IMR-90 (cell line): ENCODE data around the gene FOXO1. TPM values are rescaled to one million over a fixed set of nuclear protein-coding genes. Genes with fewer than 3 reads are reported as not detected.

Experiments used
- ATAC-seq: fragments of 200-7000 bp; cut with Tn5 transposase; 2 replicates; pipeline ENCODE4 v1.9.1; 2020; ENCODE audit warnings: low read depth, mild to moderate bottlenecking, moderate library complexity
- BruUV-seq: library from RNA; stranded (reverse); fragments of 400-500 nt; replicated peaks from 2 replicates; lab custom pipeline; 2021; lab: Mats Ljungman, UMichigan
- CTCF ChIA-PET: fragments of 300-600 bp; formaldehyde crosslinking; extraction: SDS; loops from one replicate; lab custom pipeline; 2021; ENCODE audit warnings: antibody characterized with exemption; lab: Yijun Ruan, JAX
- POLR2A ChIA-PET: fragments of 300-600 bp; sonication (Branson Sonifier 250); formaldehyde crosslinking; loops from one replicate; lab custom pipeline; 2022; ENCODE audit warnings: antibody characterized with exemption; ENCODE audit not compliant: unreplicated experiment; lab: Charles Lee
- DNase-seq: peaks from one replicate; pipeline ENCODE4 v3.0.0; 2013
- H2AFZ ChIP-seq: replicated peaks from 2 replicates; pipeline ENCODE3; 2013; ENCODE audit warnings: low read length, mild to moderate bottlenecking; ENCODE audit not compliant: poor library complexity
- H2AK5ac ChIP-seq: 2 replicates; pipeline ENCODE4 v1.6.1; 2013; ENCODE audit warnings: low read depth, low read length, inconsistent platforms
- H2AK9ac ChIP-seq: replicated peaks from 2 replicates; pipeline ENCODE3; 2013; ENCODE audit warnings: mild to moderate bottlenecking, low read depth, low read length, moderate library complexity; ENCODE audit not compliant: poor library complexity
- H2BK120ac ChIP-seq: 2 replicates; pipeline ENCODE4 v1.6.1; 2013; ENCODE audit warnings: low read depth, low read length, inconsistent platforms
- H2BK15ac ChIP-seq: 3 replicates; pipeline ENCODE4 v1.6.1; 2013; ENCODE audit warnings: low read depth, low read length, inconsistent platforms
- H2BK20ac ChIP-seq: 2 replicates; pipeline ENCODE4 v1.6.1; 2013; ENCODE audit warnings: low read depth, mild to moderate bottlenecking, inconsistent platforms, low read length, moderate library complexity
- H2BK5ac ChIP-seq: 2 replicates; pipeline ENCODE4 v1.6.1; 2013; ENCODE audit warnings: mild to moderate bottlenecking, low read depth, low read length, inconsistent platforms; ENCODE audit not compliant: poor library complexity, severe bottlenecking
- H3K14ac ChIP-seq: replicated peaks from 2 replicates; pipeline ENCODE4 v1.6.1; 2013; ENCODE audit warnings: low read depth, low read length, inconsistent platforms
- H3K18ac ChIP-seq: 2 replicates; pipeline ENCODE4 v1.6.1; 2013; ENCODE audit warnings: low read depth, low read length, control low read depth
- H3K23ac ChIP-seq: 2 replicates; pipeline ENCODE4 v1.6.1; 2013; ENCODE audit warnings: low read depth, low read length, inconsistent platforms
- H3K27ac ChIP-seq: 2 replicates; pipeline ENCODE4 v1.5.1; 2013; ENCODE audit warnings: mild to moderate bottlenecking, control low read depth, low read length; ENCODE audit not compliant: insufficient read depth
- H3K27me3 ChIP-seq: 2 replicates; pipeline ENCODE4 v1.6.1; 2013; ENCODE audit warnings: low read length; ENCODE audit not compliant: control insufficient read depth, insufficient read depth
- H3K36me3 ChIP-seq: 2 replicates; pipeline ENCODE4 v1.6.1; 2013; ENCODE audit warnings: low read length, mixed read lengths; ENCODE audit not compliant: control insufficient read depth, insufficient read depth
- H3K4ac ChIP-seq: 2 replicates; pipeline ENCODE4 v1.6.1; 2013; ENCODE audit warnings: low read depth, low read length, inconsistent platforms
- H3K4me1 ChIP-seq: 2 replicates; pipeline ENCODE4 v1.6.1; 2013; ENCODE audit warnings: low read length, mixed read lengths; ENCODE audit not compliant: control insufficient read depth, insufficient read depth
- H3K4me2 ChIP-seq: 2 replicates; pipeline ENCODE4 v1.6.1; 2013; ENCODE audit warnings: low read depth, mild to moderate bottlenecking, control low read depth, low read length, moderate library complexity
- H3K4me3 ChIP-seq: 2 replicates; pipeline ENCODE4 v1.5.1; 2013; ENCODE audit warnings: low read depth, mild to moderate bottlenecking, control low read depth, low read length, moderate library complexity; ENCODE audit not compliant: insufficient read depth
- H3K56ac ChIP-seq: 2 replicates; pipeline ENCODE4 v1.6.1; 2013; ENCODE audit warnings: low read length, inconsistent platforms; ENCODE audit not compliant: insufficient read depth; ENCODE audit errors: extremely low read depth
- H3K79me1 ChIP-seq, 2 experiments: 2 replicates each; pipeline ENCODE4 v1.6.1; 2013; ENCODE audit warnings: low read length in 2 of 2, inconsistent platforms in 1 of 2, low read depth in 1 of 2
- H3K9ac ChIP-seq: 2 replicates; pipeline ENCODE4 v1.6.1; 2013; ENCODE audit warnings: low read depth, low read length, control low read depth
- H3K9me1 ChIP-seq: 2 replicates; pipeline ENCODE4 v1.6.1; 2013; ENCODE audit warnings: low read length, inconsistent platforms; ENCODE audit not compliant: insufficient read depth
- H3K9me3 ChIP-seq: 2 replicates; pipeline ENCODE4 v1.6.1; 2013; ENCODE audit warnings: low read length; ENCODE audit not compliant: control insufficient read depth, insufficient read depth
- H4K20me1 ChIP-seq: 2 replicates; pipeline ENCODE4 v1.6.1; 2013; ENCODE audit warnings: low read length, inconsistent platforms; ENCODE audit not compliant: insufficient read depth
- H4K5ac ChIP-seq: 2 replicates; pipeline ENCODE4 v1.6.1; 2013; ENCODE audit warnings: mild to moderate bottlenecking, low read depth, low read length, control low read depth
- H4K8ac ChIP-seq, 2 experiments: 2 replicates each; pipeline ENCODE4 v1.6.1; 2013; ENCODE audit warnings: low read depth in 2 of 2, low read length in 2 of 2, control low read depth in 1 of 2, inconsistent platforms in 1 of 2
- H4K91ac ChIP-seq: 2 replicates; pipeline ENCODE4 v1.6.1; 2013; ENCODE audit warnings: low read depth, low read length, inconsistent platforms; ENCODE audit not compliant: insufficient read depth
- BHLHE40 ChIP-seq: fragments of 150-350 bp; IDR thresholded peaks from 2 replicates; pipeline ENCODE4 v1.6.1; 2016; ENCODE audit warnings: mild to moderate bottlenecking, low read depth, low read length
- CEBPB ChIP-seq: IDR thresholded peaks from 2 replicates; pipeline ENCODE4 v1.6.1; 2012; ENCODE audit warnings: low read depth, low read length, improper control_type of control experiment
- CHD1 ChIP-seq: IDR thresholded peaks from 2 replicates; pipeline ENCODE4 v1.6.1; 2012; ENCODE audit warnings: low read depth, low read length, improper control_type of control experiment
- FOS ChIP-seq: fragments of 150-350 bp; IDR thresholded peaks from 2 replicates; pipeline ENCODE4 v1.6.1; 2016; ENCODE audit warnings: low read depth, low read length
- MAZ ChIP-seq: IDR thresholded peaks from 2 replicates; pipeline ENCODE4 v1.6.1; 2012; ENCODE audit warnings: low read depth, mild to moderate bottlenecking, low read length, improper control_type of control experiment, moderate library complexity, borderline replicate concordance
- MXI1 ChIP-seq: IDR thresholded peaks from 2 replicates; pipeline ENCODE4 v1.6.1; 2012; ENCODE audit warnings: low read depth, mild to moderate bottlenecking, low read length, moderate library complexity, borderline replicate concordance
- NFE2L2 ChIP-seq: fragments of 150-350 bp; IDR thresholded peaks from 2 replicates; pipeline ENCODE4 v1.6.1; 2016; ENCODE audit warnings: low read depth, mild to moderate bottlenecking, low read length
- POLR2A ChIP-seq: IDR thresholded peaks from 2 replicates; pipeline ENCODE4 v1.6.1; 2012; ENCODE audit warnings: mild to moderate bottlenecking, low read depth, low read length
- RAD21 ChIP-seq: IDR thresholded peaks from 2 replicates; pipeline ENCODE4 v1.6.1; 2012; ENCODE audit warnings: low read length, improper control_type of control experiment
- RCOR1 ChIP-seq: IDR thresholded peaks from 2 replicates; pipeline ENCODE4 v1.6.1; 2012; ENCODE audit warnings: mild to moderate bottlenecking, low read length, improper control_type of control experiment; ENCODE audit not compliant: insufficient replicate concordance
- RFX5 ChIP-seq: IDR thresholded peaks from 2 replicates; pipeline ENCODE4 v1.8.0; 2012; ENCODE audit warnings: low read depth, mild to moderate bottlenecking, low read length, moderate library complexity
- SMC3 ChIP-seq: fragments of 150-350 bp; IDR thresholded peaks from 2 replicates; pipeline ENCODE4 v1.6.1; 2016; ENCODE audit warnings: low read depth, mild to moderate bottlenecking, antibody characterized with exemption, low read length, moderate library complexity
- WGBS, 2 experiments: methylation state at CpG; one replicate each; pipeline versions ENCODE4 v1.1.5 to v1.1.7; 2013; ENCODE audit warnings: missing lambda C conversion rate in 2 of 2; ENCODE audit not compliant: insufficient read length in 1 of 2; ENCODE audit errors: extremely low coverage in 2 of 2; 5-methylcytosine and 5-hydroxymethylcytosine counted together
- dilution Hi-C: fragments of 300-500 bp; cut with HindIII; formaldehyde crosslinking; loops from one replicate; pipeline ENCODE4 v1.14.3; 2018; ENCODE audit warnings: low sequenced_read_pairs; ENCODE audit not compliant: unreplicated experiment
- in situ Hi-C: fragments of 300-500 bp; cut with MboI; formaldehyde crosslinking; loops from 3 replicates; pipeline ENCODE4 v1.14.3; 2019; ENCODE audit warnings: low sequenced_read_pairs, inconsistent platforms, mixed read lengths
- intact Hi-C: fragments of 100-400 bp; cut with micrococcal nuclease; formaldehyde crosslinking; loops from 2 replicates; pipeline ENCODE4 v1.10.0; 2022
- polyA plus RNA-seq, 3 experiments: library from polyadenylated mRNA; depleted of rRNA; stranded (reverse); fragments of >200 nt; gene quantifications; 2 replicates each; pipeline ENCODE4 v1.2.3, GENCODE V29; 2012; ENCODE audit warnings: low replicate concordance in 1 of 3
- total RNA-seq: library from RNA; depleted of rRNA; stranded (reverse); fragments of >200 nt; gene quantifications from 2 replicates; pipeline ENCODE4 v1.2.3, GENCODE V29; 2012
- TF ChIP-seq, protein P1 (sequence below): fragments of 150-350 bp; IDR thresholded peaks from 2 replicates; pipeline ENCODE4 v1.6.1; 2017; ENCODE audit warnings: mild to moderate bottlenecking, antibody characterized with exemption, low read length, low read depth
- TF ChIP-seq, protein P2 (sequence below): conservative IDR thresholded peaks from 2 replicates; pipeline ENCODE4 v1.5.1; 2012; ENCODE audit warnings: mild to moderate bottlenecking, low read depth, low read length, improper control_type of control experiment
- TF ChIP-seq, protein P3 (sequence below): fragments of 150-350 bp; IDR thresholded peaks from 2 replicates; pipeline ENCODE4 v1.6.1; 2016; ENCODE audit warnings: low read depth, mild to moderate bottlenecking, low read length, moderate library complexity, borderline replicate concordance

Gene FOXO1
- total and polyA plus RNA-seq, 2 of the 4 experiments (the other 2 are of a cell fraction), result 0.12 to 0.18 TPM

DNA sequence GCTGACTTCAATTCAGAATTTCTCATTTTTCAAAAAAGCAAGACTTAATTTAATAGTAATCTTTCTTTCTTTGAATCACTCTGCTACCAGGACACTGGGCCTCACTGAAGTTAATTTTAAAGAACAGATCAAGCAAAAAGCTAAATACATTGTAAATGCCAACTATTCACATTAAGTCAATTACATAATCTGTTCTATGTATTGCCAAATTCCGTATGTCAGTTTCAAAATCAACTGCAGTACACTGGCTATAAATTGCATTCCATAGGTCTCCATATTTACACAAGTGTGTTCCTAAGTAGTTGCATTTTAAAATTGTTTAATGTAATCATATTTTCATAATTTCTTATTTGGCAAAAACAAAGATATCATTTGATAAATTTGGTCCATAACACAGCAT is 10.1 kb downstream of the FOXO1 start:
- Histone ChIP-seq H3K18ac (no peak overlapping the region), H3K36me3 (no peaks in the 10 kb centered on the region), H2AK5ac (no peak overlapping the region), H2AK9ac (no peak overlapping the region), H3K14ac (no peak overlapping the region), H4K91ac (no peak overlapping the region), H3K23ac (no peak overlapping the region), H3K9me3 (no peaks in the 10 kb centered on the region), H2BK15ac (no peak overlapping the region), H3K27me3 (peaks cover 2% of the 10 kb centered on the region), H3K4me3 (no peak overlapping the region), H4K8ac (no peak overlapping the region), H2BK5ac (no peak overlapping the region), H3K9ac (no peak overlapping the region), H3K4me1 (no peaks in the 10 kb centered on the region), H3K4me2 (no peak overlapping the region), H4K20me1 (no peaks in the 10 kb centered on the region), H3K4ac (no peak overlapping the region), H3K9me1 (no peaks in the 10 kb centered on the region), H2AFZ (no peak overlapping the region), H2BK120ac (no peak overlapping the region), H3K79me1 (no peaks in the 10 kb centered on the region), H2BK20ac (no peak overlapping the region), H3K56ac (no peak overlapping the region), H4K5ac (no peak overlapping the region), H3K27ac (no peak overlapping the region)
- in situ Hi-C loops, result no loop called here
- BruUV-seq, result no TSS peak
- CTCF ChIA-PET, result no interaction called here
- POLR2A ChIA-PET, result no interaction called here
- dilution Hi-C loops, result no loop called here
- TF ChIP-seq POLR2A (no peak), FOS (no peak), CHD1 (no peak), CEBPB (no peak), RAD21 (no peak), SMC3 (no peak), RCOR1 (no peak), NFE2L2 (no peak), BHLHE40 (no peak), RFX5 (no peak), MAZ (no peak), MXI1 (no peak)
- TF ChIP-seq, protein P1, sequence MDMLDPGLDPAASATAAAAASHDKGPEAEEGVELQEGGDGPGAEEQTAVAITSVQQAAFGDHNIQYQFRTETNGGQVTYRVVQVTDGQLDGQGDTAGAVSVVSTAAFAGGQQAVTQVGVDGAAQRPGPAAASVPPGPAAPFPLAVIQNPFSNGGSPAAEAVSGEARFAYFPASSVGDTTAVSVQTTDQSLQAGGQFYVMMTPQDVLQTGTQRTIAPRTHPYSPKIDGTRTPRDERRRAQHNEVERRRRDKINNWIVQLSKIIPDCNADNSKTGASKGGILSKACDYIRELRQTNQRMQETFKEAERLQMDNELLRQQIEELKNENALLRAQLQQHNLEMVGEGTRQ, result no peak
- TF ChIP-seq, protein P2, sequence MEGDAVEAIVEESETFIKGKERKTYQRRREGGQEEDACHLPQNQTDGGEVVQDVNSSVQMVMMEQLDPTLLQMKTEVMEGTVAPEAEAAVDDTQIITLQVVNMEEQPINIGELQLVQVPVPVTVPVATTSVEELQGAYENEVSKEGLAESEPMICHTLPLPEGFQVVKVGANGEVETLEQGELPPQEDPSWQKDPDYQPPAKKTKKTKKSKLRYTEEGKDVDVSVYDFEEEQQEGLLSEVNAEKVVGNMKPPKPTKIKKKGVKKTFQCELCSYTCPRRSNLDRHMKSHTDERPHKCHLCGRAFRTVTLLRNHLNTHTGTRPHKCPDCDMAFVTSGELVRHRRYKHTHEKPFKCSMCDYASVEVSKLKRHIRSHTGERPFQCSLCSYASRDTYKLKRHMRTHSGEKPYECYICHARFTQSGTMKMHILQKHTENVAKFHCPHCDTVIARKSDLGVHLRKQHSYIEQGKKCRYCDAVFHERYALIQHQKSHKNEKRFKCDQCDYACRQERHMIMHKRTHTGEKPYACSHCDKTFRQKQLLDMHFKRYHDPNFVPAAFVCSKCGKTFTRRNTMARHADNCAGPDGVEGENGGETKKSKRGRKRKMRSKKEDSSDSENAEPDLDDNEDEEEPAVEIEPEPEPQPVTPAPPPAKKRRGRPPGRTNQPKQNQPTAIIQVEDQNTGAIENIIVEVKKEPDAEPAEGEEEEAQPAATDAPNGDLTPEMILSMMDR, result no peak
- TF ChIP-seq, protein P3, sequence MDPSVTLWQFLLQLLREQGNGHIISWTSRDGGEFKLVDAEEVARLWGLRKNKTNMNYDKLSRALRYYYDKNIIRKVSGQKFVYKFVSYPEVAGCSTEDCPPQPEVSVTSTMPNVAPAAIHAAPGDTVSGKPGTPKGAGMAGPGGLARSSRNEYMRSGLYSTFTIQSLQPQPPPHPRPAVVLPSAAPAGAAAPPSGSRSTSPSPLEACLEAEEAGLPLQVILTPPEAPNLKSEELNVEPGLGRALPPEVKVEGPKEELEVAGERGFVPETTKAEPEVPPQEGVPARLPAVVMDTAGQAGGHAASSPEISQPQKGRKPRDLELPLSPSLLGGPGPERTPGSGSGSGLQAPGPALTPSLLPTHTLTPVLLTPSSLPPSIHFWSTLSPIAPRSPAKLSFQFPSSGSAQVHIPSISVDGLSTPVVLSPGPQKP, result no peak
- no peak for ATAC-seq
- intact Hi-C loops, result no loop called here
- no CpG with 5 or more reads among the region's 1 CpG for WGBS, 2 experiments
- no peak for DNase-seq
